Activated CD4-positive, alpha-beta T cell treated with anti-CD3 and anti-CD28 coated beads for 36 hours (primary cell): ENCODE results near the gene ZDHHC24. TPM values are rescaled to one million over a fixed set of nuclear protein-coding genes. Genes with fewer than 3 reads are reported as not detected.
A peak's percentile ranks its signal among the peaks of the same experiment; 100 is the strongest.

Source experiments
- ATAC-seq: fragments of 200-7000 bp; cut with Tn5 transposase; one replicate; pipeline ENCODE4 v1.10.0; 2021; ENCODE audit warnings: mild to moderate bottlenecking, moderate library complexity
- CTCF ChIA-PET: fragments of 350-600 bp; sonication (Branson Sonifier 250); formaldehyde crosslinking; loops from one replicate; lab custom pipeline; 2021; ENCODE audit warnings: antibody characterized with exemption; lab: Charles Lee
- POLR2A ChIA-PET: fragments of 350-600 bp; sonication (Branson Sonifier 250); formaldehyde crosslinking; loops from one replicate; lab custom pipeline; 2021; ENCODE audit warnings: antibody characterized with exemption, inconsistent platforms; lab: Charles Lee
- DNase-seq: peaks from one replicate; pipeline ENCODE4 v3.0.0-alpha.2; 2020
- H3K27ac Mint-ChIP-seq: one replicate; pipeline ENCODE4 v1.8.0; 2021; ENCODE audit warnings: mixed read lengths
- H3K27me3 Mint-ChIP-seq: one replicate; pipeline ENCODE4 v1.8.0; 2021; ENCODE audit warnings: mixed read lengths
- H3K36me3 Mint-ChIP-seq: one replicate; pipeline ENCODE4 v1.8.0; 2021; ENCODE audit warnings: low read depth, mixed read lengths
- H3K4me1 Mint-ChIP-seq: one replicate; pipeline ENCODE4 v1.8.0; 2021; ENCODE audit warnings: mixed read lengths
- H3K4me3 Mint-ChIP-seq: one replicate; pipeline ENCODE4 v1.8.0; 2021; ENCODE audit warnings: mild to moderate bottlenecking, moderate library complexity, mixed read lengths
- H3K9me3 Mint-ChIP-seq: one replicate; pipeline ENCODE4 v1.8.0; 2021; ENCODE audit warnings: low read depth, mixed read lengths
- intact Hi-C, 2 experiments: fragments of 100-400 bp; cut with DNase I in 1 of 2; cut with micrococcal nuclease in 1 of 2; formaldehyde crosslinking; loops; one replicate each; pipeline versions ENCODE4 v1.14.2 to v1.15.1; 2022 to 2024; cut with DNase I, micrococcal nuclease
- total RNA-seq, 2 experiments: library from RNA; stranded (reverse); gene quantifications; one replicate each; pipeline ENCODE4 v1.2.3, GENCODE V29; 2021

The ZDHHC24 gene
- total RNA-seq, 2 experiments from 2014 or later = 9.7 to 11.3 TPM

DNA sequence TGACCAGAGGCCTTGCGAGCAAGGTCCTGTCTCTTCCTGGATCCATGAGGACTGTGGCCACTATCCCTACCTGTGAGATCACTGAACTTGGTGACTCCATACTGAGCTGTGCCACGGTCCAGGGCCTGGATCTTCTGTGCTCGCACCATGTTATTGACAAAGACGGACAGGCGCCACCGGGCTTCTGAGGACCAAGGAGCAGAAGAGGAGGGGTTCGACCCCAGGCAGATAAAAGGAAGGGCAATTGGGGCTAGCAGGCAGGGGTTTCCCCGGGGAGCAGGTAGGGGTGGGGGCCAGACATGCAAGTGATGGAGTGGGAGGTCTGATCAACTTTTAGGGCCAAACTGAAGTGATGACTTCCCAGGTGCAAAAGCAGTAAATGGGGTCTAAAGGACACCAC, 20.4 kb upstream of the ZDHHC24 start:
- Mint-ChIP-seq H3K4me3 (no peak overlapping the region), H3K27me3 (no peaks in the 10 kb centered on the region)

DNA sequence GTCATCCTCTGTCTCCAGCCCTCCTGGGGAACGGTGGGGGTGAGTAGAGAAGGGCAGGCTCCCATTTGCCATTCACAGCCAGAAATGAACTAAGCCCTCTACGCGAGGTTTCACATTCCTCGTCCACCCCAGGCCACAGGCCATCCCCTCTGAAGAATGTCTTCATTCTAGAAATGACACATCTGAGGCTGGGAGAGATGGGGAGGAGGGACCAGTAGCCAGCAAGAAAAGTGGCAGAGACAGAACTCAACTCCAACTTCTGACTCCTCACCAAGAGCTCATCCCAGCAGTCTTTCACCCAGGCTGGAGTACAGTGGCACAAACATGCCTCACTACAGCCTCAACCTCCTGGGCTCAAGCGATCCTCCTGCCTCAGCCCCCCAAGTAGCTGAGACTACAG, 19.1 kb upstream of the ZDHHC24 start:
- DNase-seq (no peak), ATAC-seq (no peak)
- ChIA-PET CTCF (interaction anchor here (0.6 to 0.8 kb wide), 2 partner anchors 373 to 1671 kb away, joined by 4 to 5 read pairs; no protein-coding TSS in a partner anchor), POLR2A (no interaction called here)
- H3K9me3 Mint-ChIP-seq = no peaks in the 10 kb centered on the region
- H3K27ac Mint-ChIP-seq = no peak overlapping the region
- peaks cover 3% of the 10 kb centered on the region for H3K4me1 Mint-ChIP-seq
- H3K27me3 Mint-ChIP-seq = no peaks in the 10 kb centered on the region
- H3K4me3 Mint-ChIP-seq = no peak overlapping the region
- H3K36me3 Mint-ChIP-seq = no peaks in the 10 kb centered on the region
- intact Hi-C loops = no loop called here

More for the DNA sequence above, 20.4 kb upstream of the ZDHHC24 start:
- no peak overlapping the region for H3K27ac Mint-ChIP-seq
- H3K9me3 Mint-ChIP-seq = no peaks in the 10 kb centered on the region
- DNase-seq = no peak
- ATAC-seq = no peak
- POLR2A ChIA-PET = no interaction called here
- peaks cover 3% of the 10 kb centered on the region for H3K4me1 Mint-ChIP-seq
- no peaks in the 10 kb centered on the region for H3K36me3 Mint-ChIP-seq
- intact Hi-C loops = no loop called here
- CTCF ChIA-PET = no interaction called here

DNA sequence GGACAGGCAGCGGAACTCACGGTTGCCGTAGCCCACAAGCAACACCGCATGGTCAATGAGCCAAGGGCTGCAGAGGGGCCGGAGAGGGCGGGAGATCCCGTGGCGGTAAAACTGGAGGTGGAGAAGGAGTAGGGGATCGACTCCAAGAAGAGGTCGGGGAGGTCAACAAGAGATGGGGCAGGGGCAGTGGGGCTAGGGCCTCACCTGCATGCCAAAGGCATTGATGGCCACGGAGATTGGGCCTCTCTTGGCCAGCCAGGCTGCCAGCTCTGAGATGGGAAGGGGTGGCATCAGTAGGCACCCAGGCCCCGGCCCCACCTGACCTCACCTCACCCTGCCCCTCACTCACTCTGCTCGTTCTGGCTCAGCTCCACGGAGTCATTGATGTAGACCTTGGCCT, 18.7 kb upstream of the ZDHHC24 start:
- ChIA-PET CTCF (interaction anchor here (0.6 kb wide), 1 partner anchor 373 kb away, joined by 4 read pairs; no protein-coding TSS in a partner anchor), POLR2A (no interaction called here)
- intact Hi-C loops = no loop called here
- H3K4me3 Mint-ChIP-seq = no peak overlapping the region
- no peaks in the 10 kb centered on the region for H3K36me3 Mint-ChIP-seq
- peaks cover 3% of the 10 kb centered on the region for H3K4me1 Mint-ChIP-seq
- no peak for DNase-seq
- no peak overlapping the region for H3K27ac Mint-ChIP-seq
- H3K27me3 Mint-ChIP-seq = no peaks in the 10 kb centered on the region
- H3K9me3 Mint-ChIP-seq = no peaks in the 10 kb centered on the region
- no peak for ATAC-seq

DNA sequence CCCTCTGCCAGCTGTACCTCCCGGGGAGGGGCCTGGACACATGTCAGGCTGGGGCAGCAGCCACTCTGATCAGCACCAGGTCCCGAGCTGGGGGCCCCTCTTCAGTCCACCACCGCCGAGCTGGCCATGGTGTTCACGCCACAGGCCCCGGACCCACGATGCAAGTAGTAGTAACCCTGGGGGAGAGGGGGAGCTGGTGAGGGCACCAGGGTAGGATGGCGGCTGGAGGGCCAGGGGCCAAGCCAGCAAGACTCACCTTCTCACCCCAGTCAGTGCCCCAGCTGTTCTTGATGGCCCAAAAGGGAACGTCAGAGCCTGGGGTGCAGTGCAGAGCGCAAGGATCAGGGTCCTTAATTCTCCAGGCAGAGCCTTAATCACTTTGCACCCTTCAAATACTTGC, 18.0 kb upstream of the ZDHHC24 start:
- peaks cover 3% of the 10 kb centered on the region for H3K4me1 Mint-ChIP-seq
- H3K36me3 Mint-ChIP-seq = no peaks in the 10 kb centered on the region
- ATAC-seq (no peak), DNase-seq (no peak)
- ChIA-PET POLR2A (interaction anchor here (0.6 kb wide), 1 partner anchor 317 kb away, joined by 4 read pairs; no protein-coding TSS in a partner anchor), CTCF (interaction anchor here (1.2 to 1.6 kb wide), 2 partner anchors 18 to 26 kb away, joined by 5 read pairs; partner anchors contain the start of genes ACTN3 and ZDHHC24)
- no peak overlapping the region for H3K4me3 Mint-ChIP-seq
- no peaks in the 10 kb centered on the region for H3K9me3 Mint-ChIP-seq
- H3K27me3 Mint-ChIP-seq = no peaks in the 10 kb centered on the region
- intact Hi-C loops = no loop called here
- no peak overlapping the region for H3K27ac Mint-ChIP-seq

DNA sequence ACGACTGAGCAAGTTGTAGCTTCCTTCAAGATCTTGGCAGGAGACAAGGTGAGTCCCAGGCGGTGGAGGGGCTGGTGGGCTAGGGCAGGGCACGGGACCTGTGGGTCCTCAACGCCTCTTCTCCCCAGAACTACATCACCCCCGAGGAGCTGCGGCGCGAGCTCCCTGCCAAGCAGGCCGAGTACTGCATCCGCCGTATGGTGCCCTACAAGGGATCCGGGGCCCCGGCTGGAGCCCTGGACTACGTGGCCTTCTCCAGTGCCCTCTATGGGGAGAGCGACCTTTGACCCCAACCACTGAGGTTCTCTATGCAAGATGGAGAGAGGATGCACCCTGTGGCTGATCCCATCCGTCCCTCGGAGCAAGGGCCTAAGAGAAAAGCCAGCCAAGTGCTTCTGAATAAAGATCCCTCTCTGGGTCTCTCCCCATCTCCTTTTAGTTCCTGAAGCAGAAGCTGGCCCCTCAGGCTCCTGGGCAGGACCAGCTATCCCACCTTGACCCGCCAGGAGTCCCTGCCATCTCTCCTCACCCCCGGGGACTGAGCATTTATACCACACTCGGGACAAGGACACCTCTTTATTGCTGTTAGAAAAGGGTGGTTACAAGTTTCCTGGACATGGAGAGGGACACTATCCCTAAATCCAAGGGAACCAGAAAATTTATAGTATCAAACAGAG, 17.2 kb upstream of the ZDHHC24 start:
- Mint-ChIP-seq H3K9me3 (no peaks in the 10 kb centered on the region), H3K36me3 (no peaks in the 10 kb centered on the region), H3K27me3 (peaks cover 2% of the 10 kb centered on the region), H3K4me1 (peaks cover 3% of the 10 kb centered on the region), H3K27ac (no peak overlapping the region), H3K4me3 (no peak overlapping the region)
- no peak for DNase-seq
- intact Hi-C loops = no loop called here
- ChIA-PET POLR2A (no interaction called here), CTCF (interaction anchor here (0.6 to 1.9 kb wide), 4 partner anchors 17 to 115 kb away, joined by 4 to 7 read pairs (median 5); partner anchors contain the start of genes ACTN3, RBM4B and ZDHHC24)
- ATAC-seq = no peak

DNA sequence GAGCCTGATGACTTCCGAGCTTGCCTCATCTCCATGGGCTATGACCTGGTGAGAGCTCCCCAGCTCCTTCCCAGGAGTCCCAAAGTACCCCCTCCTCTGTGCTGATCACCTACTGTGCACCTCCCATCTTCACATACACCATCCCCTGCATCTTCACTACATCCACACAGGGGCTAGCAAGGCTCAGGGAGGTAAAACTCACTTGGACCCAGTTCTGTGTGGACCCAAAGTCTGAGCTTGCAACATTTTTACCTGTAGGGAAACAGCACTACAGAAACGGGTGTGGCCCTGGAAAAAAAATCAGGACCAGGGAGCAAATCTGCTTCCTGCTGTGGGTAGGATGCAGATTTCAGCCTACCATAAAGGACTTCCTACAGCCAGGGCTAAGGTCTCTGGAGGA, 16.4 kb upstream of the ZDHHC24 start:
- Mint-ChIP-seq H3K36me3 (no peaks in the 10 kb centered on the region), H3K4me1 (peaks cover 3% of the 10 kb centered on the region), H3K9me3 (no peaks in the 10 kb centered on the region), H3K27ac (no peak overlapping the region), H3K27me3 (peaks cover 2% of the 10 kb centered on the region), H3K4me3 (no peak overlapping the region)
- DNase-seq (no peak), ATAC-seq (no peak)
- intact Hi-C loops = no loop called here
- POLR2A ChIA-PET = interaction anchor here (0.6 kb wide), 1 partner anchor 161 kb away, joined by 3 read pairs; no protein-coding TSS in a partner anchor
- CTCF ChIA-PET = interaction anchor here (0.6 to 1.9 kb wide), 4 partner anchors 63 to 1540 kb away, joined by 3 to 7 read pairs (median 4); partner anchors contain the start of gene RBM4B

DNA sequence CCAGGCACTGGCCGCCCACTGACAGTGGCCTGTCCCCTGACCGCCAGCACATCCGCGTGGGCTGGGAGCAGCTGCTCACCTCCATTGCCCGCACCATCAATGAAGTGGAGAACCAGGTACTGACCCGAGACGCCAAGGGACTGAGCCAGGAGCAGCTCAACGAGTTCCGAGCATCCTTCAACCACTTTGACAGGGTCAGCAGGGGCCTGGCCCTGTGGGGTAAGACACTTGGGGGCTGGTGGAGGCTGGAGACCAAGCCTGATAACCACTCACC, 16.1 kb upstream of the ZDHHC24 start:
- no peak for ATAC-seq
- H3K27ac Mint-ChIP-seq = no peak overlapping the region
- ChIA-PET CTCF (interaction anchor here (0.6 to 1.9 kb wide), 3 partner anchors 116 to 1540 kb away, joined by 3 to 7 read pairs (median 3); partner anchors contain the start of gene RBM4B), POLR2A (interaction anchor here (0.6 kb wide), 1 partner anchor 161 kb away, joined by 3 read pairs; no protein-coding TSS in a partner anchor)
- no peaks in the 10 kb centered on the region for H3K36me3 Mint-ChIP-seq
- no peak overlapping the region for H3K4me3 Mint-ChIP-seq
- intact Hi-C loops = no loop called here
- peaks cover 2% of the 10 kb centered on the region for H3K27me3 Mint-ChIP-seq
- peaks cover 3% of the 10 kb centered on the region for H3K4me1 Mint-ChIP-seq
- H3K9me3 Mint-ChIP-seq = no peaks in the 10 kb centered on the region
- DNase-seq = no peak

DNA sequence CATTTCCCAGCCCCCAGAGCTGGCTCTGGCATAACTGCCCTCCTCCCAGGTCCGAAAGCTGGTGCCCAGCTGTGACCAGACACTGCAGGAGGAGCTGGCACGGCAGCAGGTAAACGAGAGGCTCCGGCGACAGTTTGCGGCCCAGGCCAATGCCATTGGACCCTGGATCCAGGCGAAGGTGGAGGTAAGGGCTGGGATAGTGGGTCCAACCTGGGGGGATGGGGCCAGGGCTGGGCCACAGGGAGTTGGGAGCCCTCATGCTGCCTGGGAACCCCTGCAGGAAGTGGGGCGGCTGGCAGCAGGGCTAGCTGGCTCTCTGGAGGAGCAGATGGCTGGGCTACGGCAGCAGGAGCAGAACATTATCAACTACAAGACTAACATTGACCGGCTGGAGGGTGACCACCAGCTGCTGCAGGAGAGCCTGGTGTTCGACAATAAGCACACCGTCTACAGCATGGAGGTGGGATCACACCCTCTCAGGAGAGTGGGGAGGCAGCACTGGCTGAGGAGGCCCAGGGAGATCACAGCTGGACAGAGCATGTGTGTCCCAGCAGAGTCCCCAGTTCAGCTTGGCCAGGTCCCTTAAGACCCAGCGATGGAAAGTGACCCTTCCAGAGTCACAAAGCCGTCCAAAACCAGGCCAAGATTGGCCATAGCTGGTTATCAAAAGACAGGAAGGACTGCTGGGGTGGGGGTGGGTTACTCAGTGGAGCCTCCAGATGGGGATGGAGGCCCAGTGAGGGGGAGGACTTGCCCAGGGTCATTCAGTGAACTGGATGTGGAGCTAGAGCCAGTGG, 15.5 kb upstream of the ZDHHC24 start:
- Mint-ChIP-seq H3K4me3 (no peak overlapping the region), H3K27me3 (peaks cover 2% of the 10 kb centered on the region), H3K27ac (no peak overlapping the region), H3K4me1 (peaks cover 3% of the 10 kb centered on the region), H3K36me3 (no peaks in the 10 kb centered on the region), H3K9me3 (no peaks in the 10 kb centered on the region)
- ChIA-PET POLR2A (interaction anchor here (0.6 kb wide), 1 partner anchor 160 kb away, joined by 3 read pairs; no protein-coding TSS in a partner anchor), CTCF (interaction anchor here (0.6 to 1.9 kb wide), 3 partner anchors 117 to 1541 kb away, joined by 3 to 7 read pairs (median 3); partner anchors contain the start of gene RBM4B)
- ATAC-seq (no peak), DNase-seq (no peak)
- intact Hi-C loops = no loop called here

DNA sequence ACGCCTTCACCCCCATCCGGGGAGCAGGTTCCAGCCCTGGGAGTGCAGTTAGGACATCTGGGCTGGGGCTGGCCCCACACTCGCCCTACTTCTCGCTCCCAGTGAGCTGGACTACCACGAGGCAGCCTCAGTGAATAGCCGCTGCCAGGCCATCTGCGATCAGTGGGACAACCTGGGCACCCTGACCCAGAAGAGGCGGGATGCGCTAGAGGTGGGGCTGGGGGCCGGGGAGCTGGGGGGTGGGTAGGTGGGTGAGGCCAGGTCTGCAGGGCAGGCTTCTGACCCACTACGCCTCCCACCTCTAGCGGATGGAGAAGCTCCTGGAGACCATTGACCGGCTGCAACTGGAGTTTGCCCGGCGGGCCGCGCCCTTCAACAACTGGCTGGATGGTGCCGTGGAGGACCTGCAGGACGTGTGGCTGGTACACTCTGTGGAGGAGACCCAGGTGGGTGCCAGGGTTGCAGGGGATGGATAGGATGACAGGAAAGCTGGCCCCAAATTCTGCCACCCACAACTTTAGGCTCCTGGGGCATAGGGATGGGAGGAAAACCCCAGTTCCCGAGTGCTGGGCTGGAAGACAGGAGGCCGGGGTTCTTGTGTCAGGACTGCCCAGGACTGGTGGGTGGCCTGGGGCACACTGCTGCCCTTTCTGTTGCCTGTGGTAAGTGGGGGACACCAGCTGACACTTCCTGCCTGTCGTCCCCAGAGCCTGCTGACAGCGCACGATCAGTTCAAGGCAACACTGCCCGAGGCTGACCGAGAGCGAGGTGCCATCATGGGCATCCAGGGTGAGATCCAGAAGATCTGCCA, 14.2 kb upstream of the ZDHHC24 start:
- ChIA-PET CTCF (interaction anchor here (0.5 kb wide), 1 partner anchor 81 kb away, joined by 3 read pairs; no protein-coding TSS in a partner anchor), POLR2A (no interaction called here)
- no peaks in the 10 kb centered on the region for H3K9me3 Mint-ChIP-seq
- no peaks in the 10 kb centered on the region for H3K36me3 Mint-ChIP-seq
- peaks cover 2% of the 10 kb centered on the region for H3K27me3 Mint-ChIP-seq
- no peak overlapping the region for H3K27ac Mint-ChIP-seq
- ATAC-seq (no peak), DNase-seq (no peak)
- H3K4me3 Mint-ChIP-seq = no peak overlapping the region
- intact Hi-C loops = no loop called here
- peaks cover 3% of the 10 kb centered on the region for H3K4me1 Mint-ChIP-seq

DNA sequence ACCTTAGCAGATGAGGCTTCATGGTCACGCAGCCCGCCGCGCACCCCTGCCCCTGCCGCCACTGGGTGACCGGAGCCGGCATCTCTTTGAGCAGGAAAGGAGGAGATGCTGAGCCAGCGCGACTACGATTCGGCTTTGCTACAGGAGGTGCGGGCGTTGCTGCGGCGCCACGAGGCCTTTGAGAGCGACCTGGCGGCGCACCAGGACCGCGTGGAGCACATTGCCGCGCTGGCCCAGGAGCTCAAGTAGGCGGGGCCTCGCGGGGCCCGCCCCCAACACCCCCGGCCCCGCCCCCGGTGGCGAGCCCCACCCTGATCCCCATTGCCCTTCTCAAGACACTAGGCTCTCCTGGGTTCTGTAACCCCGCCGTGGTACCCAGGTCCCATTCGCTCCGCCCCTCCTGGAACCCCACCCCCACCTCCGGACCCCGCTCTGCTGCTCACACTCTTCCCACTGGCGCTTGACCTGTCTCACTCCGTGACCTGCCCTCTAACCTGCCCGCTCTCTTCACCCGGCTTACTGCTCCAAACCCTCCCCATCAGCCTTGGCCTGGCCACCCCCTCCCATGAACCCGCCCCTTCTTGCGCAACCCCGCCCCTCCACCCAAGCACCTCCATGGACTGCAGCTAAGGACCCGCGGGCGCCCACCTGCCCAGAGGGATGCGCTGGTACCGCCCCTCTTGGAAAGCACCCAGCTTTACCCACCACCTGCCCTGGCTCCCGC, 13.5 kb upstream of the ZDHHC24 start:
- CTCF ChIA-PET = interaction anchor here (0.5 kb wide), 1 partner anchor 80 kb away, joined by 3 read pairs; no protein-coding TSS in a partner anchor
- ATAC-seq (peak; percentile 76), DNase-seq (peak; percentile 59)
- Mint-ChIP-seq H3K36me3 (no peaks in the 10 kb centered on the region), H3K27me3 (peaks cover 2% of the 10 kb centered on the region), H3K4me3 (no peak overlapping the region), H3K4me1 (peaks cover 3% of the 10 kb centered on the region), H3K27ac (no peak overlapping the region), H3K9me3 (no peaks in the 10 kb centered on the region)
- POLR2A ChIA-PET = interaction anchor here (0.6 kb wide), 1 partner anchor 8 kb away, joined by 3 read pairs; no protein-coding TSS in a partner anchor
- intact Hi-C loops = no loop called here
